DND-41 (cell line): ENCODE data around the gene EED.

Experiments used
- ATAC-seq: fragments of 200-7000 bp; cut with Tn5 transposase; 3 replicates; pipeline ENCODE4 v1.9.1; 2021; ENCODE audit warnings: low read depth; ENCODE audit not compliant: insufficient read depth
- DNase-seq: peaks from one replicate; pipeline ENCODE4 v3.0.0-alpha.2; 2020
- H2AFZ ChIP-seq: 2 replicates; pipeline ENCODE4 v1.6.0; 2012; ENCODE audit warnings: low read depth, low read length
- H3K27ac ChIP-seq: 2 replicates; pipeline ENCODE4 v1.5.1; 2012; ENCODE audit warnings: low read length, inconsistent platforms
- H3K27me3 ChIP-seq: fragments of 200-600 bp; sonication (generic); 2 replicates; pipeline ENCODE4 v1.6.0; 2012; ENCODE audit warnings: low read length, mild to moderate bottlenecking, inconsistent platforms; ENCODE audit not compliant: insufficient read depth, poor library complexity
- H3K36me3 ChIP-seq: 2 replicates; pipeline ENCODE4 v1.5.1; 2012; ENCODE audit warnings: low read length, inconsistent platforms; ENCODE audit not compliant: insufficient read depth
- H3K4me1 ChIP-seq: 2 replicates; pipeline ENCODE4 v1.5.1; 2012; ENCODE audit warnings: mild to moderate bottlenecking, low read length; ENCODE audit not compliant: insufficient read depth
- H3K4me2 ChIP-seq: 2 replicates; pipeline ENCODE4 v1.6.0; 2012; ENCODE audit warnings: mild to moderate bottlenecking, moderate library complexity, low read length, inconsistent platforms; ENCODE audit not compliant: insufficient read depth
- H3K4me3 ChIP-seq, 2 experiments: fragments of 200-600 bp in 1 of 2; shearing (Covaris generic) in 1 of 2; 2 replicates each; pipeline ENCODE4 v1.5.1; 2012 to 2016; ENCODE audit warnings: inconsistent platforms in 2 of 2, low read length in 2 of 2, mild to moderate bottlenecking in 2 of 2, low read depth in 1 of 2, moderate library complexity in 1 of 2
- H3K79me2 ChIP-seq: 2 replicates; pipeline ENCODE4 v1.6.0; 2012; ENCODE audit warnings: low read length, inconsistent platforms; ENCODE audit not compliant: insufficient read depth
- H3K9ac ChIP-seq: 2 replicates; pipeline ENCODE4 v1.6.0; 2012; ENCODE audit warnings: low read depth, mild to moderate bottlenecking, inconsistent platforms, low read length, moderate library complexity
- H3K9me3 ChIP-seq: 2 replicates; pipeline ENCODE4 v1.5.1; 2012; ENCODE audit warnings: low read length, moderate library complexity, mild to moderate bottlenecking, inconsistent platforms; ENCODE audit not compliant: insufficient read depth, severe bottlenecking
- H4K20me1 ChIP-seq: 2 replicates; pipeline ENCODE4 v1.6.0; 2012; ENCODE audit warnings: low read length; ENCODE audit not compliant: insufficient read depth
- EZH2 ChIP-seq: IDR thresholded peaks from 3 replicates; pipeline ENCODE4 v1.6.1; 2012; ENCODE audit warnings: borderline replicate concordance, low read depth, mild to moderate bottlenecking, moderate library complexity, low read length, inconsistent platforms; ENCODE audit not compliant: severe bottlenecking
- TF ChIP-seq, protein P1 (sequence below): IDR thresholded peaks from 2 replicates; pipeline ENCODE4 v1.5.1; 2012; ENCODE audit warnings: borderline replicate concordance, low read length, moderate library complexity, mild to moderate bottlenecking; ENCODE audit not compliant: poor library complexity, severe bottlenecking; ENCODE audit errors: extremely low read depth

EED gene

DNA sequence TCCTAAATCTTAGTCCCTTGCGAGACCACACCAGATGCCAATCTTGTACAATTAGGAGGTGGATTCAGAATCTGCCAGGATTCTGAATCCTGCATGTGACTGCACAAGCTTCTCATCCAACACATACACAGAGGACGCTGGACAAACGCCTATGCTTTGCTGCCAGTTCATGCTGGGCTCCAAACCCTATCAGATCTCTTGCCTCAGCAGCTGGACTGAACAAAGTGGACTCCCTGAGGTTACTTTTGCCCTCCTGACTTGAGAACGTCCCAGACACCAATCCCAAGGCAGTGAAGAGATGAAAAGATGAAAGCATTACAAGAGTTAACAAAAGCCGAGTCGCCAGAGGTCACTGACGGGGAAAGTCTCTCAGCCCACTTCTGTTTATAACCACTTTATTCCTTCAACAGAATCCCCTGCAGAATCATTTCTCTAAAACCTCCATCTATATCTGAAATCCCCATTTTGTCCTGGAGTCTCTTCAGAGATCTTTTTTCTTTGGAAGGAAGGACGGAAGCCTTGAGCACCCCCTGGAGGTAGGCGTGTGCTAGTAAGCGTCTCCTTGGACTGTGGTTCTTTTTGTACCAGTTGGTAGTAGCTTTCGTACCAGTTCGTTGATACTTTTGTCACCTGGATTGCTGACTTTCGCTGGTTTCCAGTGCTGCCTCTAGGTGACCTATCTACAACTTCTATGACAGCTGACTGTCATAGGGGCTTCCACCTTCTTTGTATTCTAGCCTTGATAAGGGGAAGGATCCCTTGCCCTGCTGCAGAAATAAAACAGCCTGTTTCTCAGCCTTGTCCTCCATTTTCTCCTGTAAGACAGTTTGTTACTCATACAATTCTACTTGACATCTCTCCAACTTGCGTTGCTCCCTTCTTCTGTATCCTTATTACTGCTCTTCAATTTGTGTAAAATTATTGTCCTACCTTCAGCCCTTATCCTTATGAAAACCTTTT lies 26.1 kb upstream of the EED start:
- DNase-seq (peak; percentile 61), ATAC-seq (peak; percentile 85)
- Histone ChIP-seq H3K36me3 (no peaks in the 10 kb centered on the region), H3K4me1 (no peaks in the 10 kb centered on the region), H3K27ac (no peak overlapping the region), H2AFZ (peak overlapping the region; percentile 9; the same call in 1 of the 2 replicates), H3K27me3 (peaks cover 24% of the 10 kb centered on the region), H4K20me1 (no peaks in the 10 kb centered on the region), H3K4me3 (no peak overlapping the region), H3K4me2 (no peak overlapping the region), H3K79me2 (no peaks in the 10 kb centered on the region), H3K9me3 (no peaks in the 10 kb centered on the region), H3K9ac (no peak overlapping the region)
- TF ChIP-seq, protein P1, sequence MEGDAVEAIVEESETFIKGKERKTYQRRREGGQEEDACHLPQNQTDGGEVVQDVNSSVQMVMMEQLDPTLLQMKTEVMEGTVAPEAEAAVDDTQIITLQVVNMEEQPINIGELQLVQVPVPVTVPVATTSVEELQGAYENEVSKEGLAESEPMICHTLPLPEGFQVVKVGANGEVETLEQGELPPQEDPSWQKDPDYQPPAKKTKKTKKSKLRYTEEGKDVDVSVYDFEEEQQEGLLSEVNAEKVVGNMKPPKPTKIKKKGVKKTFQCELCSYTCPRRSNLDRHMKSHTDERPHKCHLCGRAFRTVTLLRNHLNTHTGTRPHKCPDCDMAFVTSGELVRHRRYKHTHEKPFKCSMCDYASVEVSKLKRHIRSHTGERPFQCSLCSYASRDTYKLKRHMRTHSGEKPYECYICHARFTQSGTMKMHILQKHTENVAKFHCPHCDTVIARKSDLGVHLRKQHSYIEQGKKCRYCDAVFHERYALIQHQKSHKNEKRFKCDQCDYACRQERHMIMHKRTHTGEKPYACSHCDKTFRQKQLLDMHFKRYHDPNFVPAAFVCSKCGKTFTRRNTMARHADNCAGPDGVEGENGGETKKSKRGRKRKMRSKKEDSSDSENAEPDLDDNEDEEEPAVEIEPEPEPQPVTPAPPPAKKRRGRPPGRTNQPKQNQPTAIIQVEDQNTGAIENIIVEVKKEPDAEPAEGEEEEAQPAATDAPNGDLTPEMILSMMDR: peak; percentile 88
- no peak for TF ChIP-seq EZH2

DNA sequence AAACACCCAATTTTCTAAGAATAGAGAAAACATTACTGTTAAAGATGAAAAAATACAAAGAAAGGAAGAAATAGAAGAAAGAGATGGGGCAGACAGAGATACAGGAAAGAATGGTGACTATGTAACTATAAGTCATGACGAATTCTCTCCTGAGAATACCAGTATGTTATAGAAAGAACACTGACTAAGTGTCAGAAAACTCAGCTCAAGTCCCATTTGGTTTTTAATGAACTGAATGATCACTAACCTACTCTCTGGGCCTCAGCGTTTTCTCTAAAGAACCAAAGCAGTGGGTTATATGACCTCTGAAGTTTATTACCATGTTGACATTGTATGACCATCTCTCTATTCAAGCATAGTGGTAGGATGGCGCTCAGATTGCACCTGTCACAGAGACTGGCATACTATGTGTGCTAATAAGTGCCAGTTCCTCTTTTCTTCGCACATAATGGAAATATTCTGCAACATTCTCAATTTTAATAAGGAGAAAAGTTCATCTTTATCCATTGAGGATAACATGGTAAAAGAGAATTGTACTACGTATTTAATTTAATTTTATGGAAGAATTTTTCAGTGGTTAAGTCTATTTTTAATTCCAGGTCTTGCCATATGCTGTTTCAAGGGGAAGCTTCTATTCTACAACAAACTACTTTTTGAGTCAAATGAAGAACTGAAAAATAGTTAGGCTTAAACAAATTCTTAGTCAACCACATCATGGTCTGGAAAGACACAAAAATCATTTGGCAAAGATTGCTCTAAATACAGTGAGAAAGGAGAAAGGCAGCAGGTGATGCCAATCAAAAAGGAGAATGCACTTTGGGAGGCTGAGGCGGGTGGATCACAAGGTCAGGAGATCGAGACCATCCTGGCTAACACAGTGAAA lies 25.0 kb upstream of the EED start:
- Histone ChIP-seq H3K27ac (no peak overlapping the region), H3K36me3 (no peaks in the 10 kb centered on the region), H3K9ac (no peak overlapping the region), H3K4me2 (no peak overlapping the region), H4K20me1 (no peaks in the 10 kb centered on the region), H3K4me1 (no peaks in the 10 kb centered on the region), H3K9me3 (no peaks in the 10 kb centered on the region), H3K4me3 (no peak overlapping the region), H3K27me3 (peaks cover 22% of the 10 kb centered on the region), H2AFZ (no peak overlapping the region), H3K79me2 (no peaks in the 10 kb centered on the region)
- ATAC-seq (no peak), DNase-seq (no peak)
- no peak for TF ChIP-seq EZH2
- TF ChIP-seq, protein P1: no peak

DNA sequence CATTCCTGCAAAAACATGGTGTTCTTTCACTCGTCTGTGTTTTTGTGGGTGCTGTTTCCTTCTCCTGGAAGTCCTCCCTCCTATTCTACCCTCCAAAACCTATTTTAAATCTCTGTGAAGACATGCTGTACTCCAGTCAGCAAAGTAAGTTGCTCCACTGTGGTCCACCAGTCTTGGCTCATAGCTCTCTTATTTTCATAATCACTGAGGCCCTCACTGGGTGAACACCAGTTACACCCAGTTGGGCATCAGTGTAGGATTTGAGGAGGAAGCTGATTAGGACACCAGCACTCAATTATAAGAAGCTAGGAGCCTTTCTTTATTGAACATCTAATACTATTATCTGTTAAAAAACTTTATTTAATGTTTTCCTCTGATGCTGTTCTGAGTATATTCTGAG lies 23.9 kb upstream of the EED start:
- no peak overlapping the region for H2AFZ ChIP-seq

More for the DNA sequence above, 23.9 kb upstream of the EED start:
- H3K79me2 ChIP-seq: no peaks in the 10 kb centered on the region
- H3K4me1 ChIP-seq: no peaks in the 10 kb centered on the region
- ATAC-seq (no peak), DNase-seq (no peak)
- no peak overlapping the region for H3K4me2 ChIP-seq
- peaks cover 20% of the 10 kb centered on the region for H3K27me3 ChIP-seq
- no peaks in the 10 kb centered on the region for H3K9me3 ChIP-seq
- H3K9ac ChIP-seq: no peak overlapping the region
- no peak overlapping the region for H3K27ac ChIP-seq
- no peaks in the 10 kb centered on the region for H4K20me1 ChIP-seq
- no peak overlapping the region for H3K4me3 ChIP-seq
- no peaks in the 10 kb centered on the region for H3K36me3 ChIP-seq
- TF ChIP-seq, protein P1: no peak
- no peak for TF ChIP-seq EZH2
